ENCODE data around the gene SERPINH1. TPM values are rescaled to one million over a fixed set of nuclear protein-coding genes. Genes with fewer than 3 reads are reported as not detected.

Gene SERPINH1
- total RNA-seq, 2 experiments from 2014 or later, result 8.1 to 10.6 TPM

DNA sequence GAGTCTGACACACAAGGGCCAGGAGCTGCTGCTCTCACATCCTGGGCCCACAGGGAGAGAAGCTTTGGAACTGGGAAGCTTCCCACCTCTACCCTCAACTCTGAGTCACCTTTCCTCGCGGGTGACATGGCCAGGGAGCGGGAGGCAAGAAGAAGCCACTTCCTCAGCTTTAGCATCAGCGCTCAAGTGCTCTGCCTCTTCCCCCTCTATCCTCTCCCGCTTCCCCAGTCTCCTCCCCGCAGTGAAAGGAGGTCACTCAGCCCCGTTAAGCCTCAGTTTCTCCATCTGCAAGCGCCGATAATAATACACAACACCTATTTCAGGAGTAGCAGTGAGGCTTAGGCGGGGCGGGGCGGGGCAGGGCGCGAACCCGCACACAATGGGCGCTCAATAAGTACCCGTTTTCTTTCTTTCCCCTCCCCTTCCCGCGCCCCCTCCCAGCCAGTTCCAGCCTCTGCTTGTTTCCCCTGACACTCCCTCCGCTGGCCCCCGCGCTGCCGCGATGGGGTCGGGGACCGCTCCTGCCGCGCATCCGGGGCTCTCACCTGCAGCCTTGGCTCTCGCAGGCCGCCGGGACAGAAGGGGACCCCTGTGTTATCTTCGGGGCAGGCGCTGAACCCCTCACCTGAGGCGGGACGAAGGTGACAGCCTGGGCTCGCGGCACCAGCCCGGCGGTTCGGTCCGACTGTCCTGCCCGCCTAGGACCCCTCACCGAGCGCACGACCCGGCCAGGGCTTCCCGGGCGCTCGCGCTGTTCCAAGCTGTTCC lies 37.2 kb upstream of the SERPINH1 start:
- Mint-ChIP-seq H3K4me3 (peak overlapping the region; percentile 73), H3K4me1 (peaks cover 29% of the 10 kb centered on the region), H3K27me3 (peaks cover 38% of the 10 kb centered on the region), H3K36me3 (no peaks in the 10 kb centered on the region), H3K27ac (no peak overlapping the region), H3K9me3 (ENCODE audit: low read depth) (no peaks in the 10 kb centered on the region)
- peak; percentile 25 for ATAC-seq
- peak; percentile 61 for DNase-seq
- CTCF ChIA-PET, result interaction anchor here (0.7 to 4.4 kb wide), 15 partner anchors 8 to 150 kb away, joined by 3 to 35 read pairs (median 4); partner anchors contain the start of genes KLHL35 and RPS3

GRCh38 chr11:75525433-75526191 lies 36.4 kb upstream of the SERPINH1 start, which contains the start of gene GDPD5:
Gene GDPD5 (minus strand): TSS chr11:75525941. CDS start chr11:75477735, 48,206 bp downstream.
- ATAC-seq (peak; percentile 91), DNase-seq (peak; percentile 88)
- Mint-ChIP-seq H3K4me3 (peak within 1 kb of the TSS; percentile 73), H3K27ac (peak within 1 kb of the TSS; percentile 8), H3K27me3 (peaks cover 38% of the 10 kb centered on the region), H3K36me3 (no peaks in the 10 kb centered on the region), H3K4me1 (peaks cover 30% of the 10 kb centered on the region), H3K9me3 (ENCODE audit: low read depth) (no peaks in the 10 kb centered on the region)
- CTCF ChIA-PET, result interaction anchor here (0.6 to 4.4 kb wide), 21 partner anchors 8 to 149 kb away, joined by 3 to 35 read pairs (median 4); partner anchors contain the start of genes KLHL35 and RPS3

- Mint-ChIP-seq H3K27me3 (peaks cover 38% of the 10 kb centered on the region), H3K4me3 (peak overlapping the region; percentile 73), H3K9me3 (ENCODE audit: low read depth) (no peaks in the 10 kb centered on the region), H3K4me1 (peaks cover 32% of the 10 kb centered on the region), H3K27ac (peak overlapping the region; percentile 8), H3K36me3 (no peaks in the 10 kb centered on the region)
- CTCF ChIA-PET, result interaction anchor here (0.9 to 4.4 kb wide), 15 partner anchors 9 to 149 kb away, joined by 3 to 35 read pairs (median 5); partner anchors contain the start of gene RPS3
- ATAC-seq, result no peak
- DNase-seq, result no peak
Observed at GRCh38 chr11:75526192-75526541, 35.9 kb upstream of the SERPINH1 start.

- ATAC-seq, result no peak
- Mint-ChIP-seq H3K4me1 (peaks cover 40% of the 10 kb centered on the region), H3K27ac (no peak overlapping the region), H3K4me3 (peak overlapping the region; percentile 47), H3K9me3 (ENCODE audit: low read depth) (no peaks in the 10 kb centered on the region), H3K27me3 (peaks cover 38% of the 10 kb centered on the region), H3K36me3 (no peaks in the 10 kb centered on the region)
- CTCF ChIA-PET, result interaction anchor here (1.1 to 11.4 kb wide), 4 partner anchors 76 to 251 kb away, joined by 3 to 212 read pairs (median 8); no protein-coding TSS in a partner anchor
- no peak for DNase-seq
Observed at GRCh38 chr11:75527130-75527529, 34.9 kb upstream of the SERPINH1 start.

DNA sequence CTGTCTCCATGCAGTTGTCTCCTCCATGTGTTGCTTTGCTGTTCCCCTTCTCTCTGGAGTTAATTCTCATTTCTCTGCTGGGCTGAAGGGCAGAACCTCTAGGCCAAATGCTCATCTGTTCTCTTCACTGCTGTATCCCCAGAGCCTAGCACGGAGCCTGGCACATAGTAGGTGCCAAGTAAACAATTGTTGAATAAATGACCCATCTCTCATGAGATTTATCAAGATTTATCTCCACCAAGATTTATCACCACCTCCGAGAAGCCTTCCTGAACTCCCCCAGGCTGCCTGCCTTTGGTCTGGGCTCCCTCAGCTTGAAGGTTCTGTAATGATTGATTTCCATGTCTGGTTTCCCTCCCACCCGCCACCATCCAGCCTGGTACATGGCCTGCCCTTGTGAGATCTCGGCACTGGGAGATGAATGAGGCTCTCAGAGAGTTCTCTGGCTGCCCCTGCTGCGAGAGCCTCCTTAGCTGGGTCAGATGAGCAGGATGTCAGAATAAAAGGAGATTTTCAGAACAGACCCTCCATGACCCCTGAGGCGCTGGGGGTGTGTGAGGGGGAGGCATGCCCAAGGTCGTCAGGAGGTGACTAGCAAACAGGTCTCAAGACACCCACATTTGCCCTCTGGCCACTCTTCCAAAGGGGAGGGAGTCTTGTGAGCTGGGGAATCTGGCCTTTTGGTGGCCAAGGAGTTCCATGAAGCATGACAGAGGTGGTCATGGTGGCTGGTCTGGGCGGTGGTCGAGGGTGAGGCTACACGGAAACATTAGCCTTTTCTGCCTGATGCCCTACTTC lies 33.9 kb upstream of the SERPINH1 start:
- CTCF ChIA-PET, result interaction anchor here (1.0 to 11.4 kb wide), 7 partner anchors 32 to 140 kb away, joined by 3 to 212 read pairs (median 6); no protein-coding TSS in a partner anchor
- H3K4me3 Mint-ChIP-seq, result no peak overlapping the region
- ATAC-seq (no peak), DNase-seq (no peak)
- peaks cover 42% of the 10 kb centered on the region for H3K4me1 Mint-ChIP-seq
- H3K27me3 Mint-ChIP-seq, result peaks cover 38% of the 10 kb centered on the region
- H3K9me3 Mint-ChIP-seq (ENCODE audit: low read depth), result no peaks in the 10 kb centered on the region
- H3K27ac Mint-ChIP-seq, result no peak overlapping the region
- H3K36me3 Mint-ChIP-seq, result no peaks in the 10 kb centered on the region

DNA sequence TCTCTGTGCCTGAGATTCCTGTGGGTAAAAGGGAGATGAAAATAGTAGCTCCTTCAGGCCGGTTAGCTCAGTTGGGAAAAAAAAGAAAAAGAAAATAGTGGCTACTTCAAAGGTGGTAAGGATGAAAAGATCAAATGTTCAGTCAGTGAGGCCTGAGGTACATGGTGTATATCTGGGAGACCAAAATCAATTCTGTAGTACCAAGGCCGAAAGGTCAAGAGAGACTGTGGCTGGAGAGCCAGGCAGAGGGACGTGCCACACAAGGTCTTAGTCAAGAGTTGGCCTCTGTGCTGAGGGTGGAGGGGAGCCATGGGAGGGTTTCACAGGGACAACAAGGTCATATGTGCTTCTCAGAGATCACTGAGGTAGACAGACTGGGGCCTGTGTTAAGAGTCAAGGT lies 31.5 kb upstream of the SERPINH1 start:
- peaks cover 22% of the 10 kb centered on the region for H3K27me3 Mint-ChIP-seq
- H3K4me1 Mint-ChIP-seq, result peaks cover 45% of the 10 kb centered on the region
- no peaks in the 10 kb centered on the region for H3K36me3 Mint-ChIP-seq
- H3K27ac Mint-ChIP-seq, result peak overlapping the region; percentile 11
- H3K9me3 Mint-ChIP-seq (ENCODE audit: low read depth), result no peaks in the 10 kb centered on the region
- CTCF ChIA-PET, result interaction anchor here (0.9 to 11.4 kb wide), 8 partner anchors 47 to 142 kb away, joined by 3 to 212 read pairs (median 16); no protein-coding TSS in a partner anchor
- no peak for ATAC-seq
- no peak overlapping the region for H3K4me3 Mint-ChIP-seq
- no peak for DNase-seq

- peak overlapping the region; percentile 76 for H3K27ac Mint-ChIP-seq
- peaks cover 21% of the 10 kb centered on the region for H3K27me3 Mint-ChIP-seq
- H3K4me3 Mint-ChIP-seq, result no peak overlapping the region
- H3K9me3 Mint-ChIP-seq (ENCODE audit: low read depth), result no peaks in the 10 kb centered on the region
- H3K36me3 Mint-ChIP-seq, result no peaks in the 10 kb centered on the region
- CTCF ChIA-PET, result interaction anchor here (0.8 to 11.4 kb wide), 21 partner anchors 11 to 252 kb away, joined by 3 to 212 read pairs (median 5); no protein-coding TSS in a partner anchor
- peaks cover 50% of the 10 kb centered on the region for H3K4me1 Mint-ChIP-seq
- DNase-seq (no peak), ATAC-seq (no peak)
Observed at GRCh38 chr11:75531325-75531724, 30.7 kb upstream of the SERPINH1 start.

- Mint-ChIP-seq H3K27me3 (peaks cover 16% of the 10 kb centered on the region), H3K36me3 (no peaks in the 10 kb centered on the region), H3K27ac (peak overlapping the region; percentile 76), H3K4me1 (peaks cover 59% of the 10 kb centered on the region), H3K4me3 (peak overlapping the region; percentile 14), H3K9me3 (ENCODE audit: low read depth) (no peaks in the 10 kb centered on the region)
- DNase-seq, result peak; percentile 89
- peak; percentile 75 for ATAC-seq
- CTCF ChIA-PET, result interaction anchor here (0.7 to 11.4 kb wide), 36 partner anchors 9 to 255 kb away, joined by 3 to 212 read pairs (median 4); no protein-coding TSS in a partner anchor
Observed at GRCh38 chr11:75532200-75533048, 29.6 kb upstream of the SERPINH1 start.

DNA sequence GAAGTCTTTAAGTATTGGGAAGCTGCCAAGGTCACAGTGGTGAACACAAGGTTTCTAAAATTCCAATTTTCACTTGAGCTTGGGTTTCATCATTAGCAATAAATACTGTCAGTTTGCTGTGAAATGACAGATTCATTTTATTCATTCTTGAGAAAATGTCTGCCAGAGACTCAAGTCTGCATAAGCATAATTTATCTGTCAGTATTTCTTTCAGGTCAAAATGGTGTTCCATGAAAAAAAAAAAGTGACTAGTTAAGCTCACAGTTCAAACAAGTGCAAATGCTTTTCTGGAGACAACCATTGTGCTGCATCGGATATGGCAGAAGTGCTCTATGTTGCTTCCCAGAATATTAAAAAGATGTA lies 28.2 kb upstream of the SERPINH1 start:
- no peaks in the 10 kb centered on the region for H3K9me3 Mint-ChIP-seq (ENCODE audit: low read depth)
- no peaks in the 10 kb centered on the region for H3K36me3 Mint-ChIP-seq
- H3K4me1 Mint-ChIP-seq, result peaks cover 72% of the 10 kb centered on the region
- no peak for DNase-seq
- no peak overlapping the region for H3K4me3 Mint-ChIP-seq
- no peak for ATAC-seq
- CTCF ChIA-PET, result interaction anchor here (0.8 to 11.4 kb wide), 15 partner anchors 11 to 254 kb away, joined by 3 to 212 read pairs (median 4); no protein-coding TSS in a partner anchor
- no peak overlapping the region for H3K27ac Mint-ChIP-seq
- peaks cover 11% of the 10 kb centered on the region for H3K27me3 Mint-ChIP-seq

- no peak overlapping the region for H3K4me3 Mint-ChIP-seq
- DNase-seq, result no peak
Observed at GRCh38 chr11:75534259-75535069, 27.6 kb upstream of the SERPINH1 start.

DNA sequence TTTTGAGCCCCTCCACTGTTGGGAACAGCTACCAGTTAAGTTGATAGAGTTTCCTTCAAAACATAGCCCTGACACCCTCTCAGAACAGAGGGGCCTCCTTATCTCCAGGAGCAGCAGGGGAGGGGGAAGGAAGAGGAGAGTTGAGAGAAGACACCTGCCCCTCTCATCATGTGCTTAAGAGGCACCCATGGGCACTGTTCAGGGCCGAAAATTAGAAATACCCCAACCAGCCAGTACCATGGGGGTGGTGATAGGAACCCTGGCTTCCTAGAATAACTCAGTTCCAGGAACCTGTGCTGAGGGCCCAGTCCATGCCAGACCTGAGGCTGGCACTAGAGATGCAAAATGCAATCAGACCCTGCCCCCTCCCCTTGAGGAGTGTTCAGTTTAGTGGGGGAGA lies 27.0 kb upstream of the SERPINH1 start:
- DNase-seq, result no peak
- no peaks in the 10 kb centered on the region for H3K9me3 Mint-ChIP-seq (ENCODE audit: low read depth)
- no peak for ATAC-seq
- CTCF ChIA-PET, result interaction anchor here (0.6 to 11.4 kb wide), 13 partner anchors 10 to 147 kb away, joined by 3 to 212 read pairs (median 5); partner anchors contain the start of gene GDPD5
- peak overlapping the region; percentile 22 for H3K27ac Mint-ChIP-seq
- H3K4me1 Mint-ChIP-seq, result peaks cover 72% of the 10 kb centered on the region
- no peaks in the 10 kb centered on the region for H3K36me3 Mint-ChIP-seq
- H3K27me3 Mint-ChIP-seq, result peaks cover 10% of the 10 kb centered on the region
- no peak overlapping the region for H3K4me3 Mint-ChIP-seq

More at GRCh38 chr11:75534259-75535069, 27.6 kb upstream of the SERPINH1 start:
- Mint-ChIP-seq H3K27ac (peak overlapping the region; percentile 40), H3K36me3 (no peaks in the 10 kb centered on the region), H3K4me1 (peaks cover 72% of the 10 kb centered on the region), H3K27me3 (peaks cover 8% of the 10 kb centered on the region), H3K9me3 (ENCODE audit: low read depth) (no peaks in the 10 kb centered on the region)
- no peak for ATAC-seq
- CTCF ChIA-PET, result interaction anchor here (0.6 to 11.4 kb wide), 15 partner anchors 9 to 254 kb away, joined by 3 to 212 read pairs (median 5); partner anchors contain the start of gene GDPD5

Data from activated CD8-positive, alpha-beta memory T cell treated with anti-CD3 and anti-CD28 coated beads, Interleukin-2, amount 10 ng/mL, durations not matched to agents 7 days and 5 days (primary cell).